Neural cell (in vitro differentiated cells): ENCODE data around the gene SPRR1B. TPM values are rescaled to one million over a fixed set of nuclear protein-coding genes. Genes with fewer than 3 reads are reported as not detected.

ENCODE experiments used
- H2AFZ ChIP-seq: fragments of 200-600, 300-800 bp; sonication (generic), shearing (Covaris generic); 2 replicates; pipeline ENCODE4 v1.6.0; 2014; ENCODE audit warnings: low read depth, mild to moderate bottlenecking, antibody characterized with exemption, low read length, moderate library complexity
- H3F3A ChIP-seq: fragments of 200-600 bp; shearing (Covaris generic); 2 replicates; pipeline ENCODE4 v1.6.1; 2016; ENCODE audit warnings: mild to moderate bottlenecking, moderate library complexity, mixed read lengths, antibody characterized with exemption, low read length; ENCODE audit not compliant: insufficient read depth, poor library complexity, severe bottlenecking
- H3K27ac ChIP-seq: fragments of 200-600, 300-800 bp; sonication (generic), shearing (Covaris generic); 2 replicates; pipeline ENCODE4 v1.5.1; 2014; ENCODE audit warnings: mild to moderate bottlenecking, low read length, moderate library complexity
- H3K27me3 ChIP-seq: fragments of 300-800, 200-600 bp; sonication (generic), shearing (Covaris generic); 2 replicates; pipeline ENCODE4 v1.6.0; 2014; ENCODE audit warnings: mild to moderate bottlenecking, low read depth, low read length, moderate library complexity; ENCODE audit not compliant: insufficient read depth
- H3K36me3 ChIP-seq: fragments of 300-800, 200-600 bp; sonication (generic), shearing (Covaris generic); 2 replicates; pipeline ENCODE4 v1.5.1; 2014; ENCODE audit warnings: mild to moderate bottlenecking, antibody characterized with exemption, low read length, moderate library complexity; ENCODE audit not compliant: insufficient read depth
- H3K4me2 ChIP-seq: fragments of 300-800, 200-600 bp; sonication (generic), shearing (Covaris generic); 2 replicates; pipeline ENCODE4 v1.6.0; 2014; ENCODE audit warnings: mild to moderate bottlenecking, low read length
- H3K4me3 ChIP-seq: fragments of 300-800, 200-600 bp; sonication (generic), shearing (Covaris generic); 2 replicates; pipeline ENCODE4 v1.5.1; 2014; ENCODE audit warnings: mild to moderate bottlenecking, low read length, moderate library complexity
- H3K79me2 ChIP-seq: fragments of 200-600 bp; shearing (Covaris generic); replicated peaks from 2 replicates; pipeline ENCODE4 v1.6.0; 2014; ENCODE audit warnings: mild to moderate bottlenecking, low read length, moderate library complexity; ENCODE audit not compliant: insufficient read depth
- H3K9ac ChIP-seq: fragments of 300-800, 200-600 bp; sonication (generic), shearing (Covaris generic); 2 replicates; pipeline ENCODE4 v1.6.1; 2016; ENCODE audit warnings: mild to moderate bottlenecking, low read length, mixed read lengths
- H3K9me2 ChIP-seq: fragments of 200-600 bp; shearing (Covaris generic); 2 replicates; pipeline ENCODE4 v1.6.1; 2016; ENCODE audit warnings: mild to moderate bottlenecking, low read length, mixed read lengths; ENCODE audit not compliant: insufficient read depth
- H3K9me3 ChIP-seq: fragments of 200-600, 300-800 bp; sonication (generic), shearing (Covaris generic); 2 replicates; pipeline ENCODE4 v1.6.1; 2016; ENCODE audit warnings: mild to moderate bottlenecking, mixed run types, low read length, moderate library complexity, mixed read lengths
- H4K20me1 ChIP-seq: fragments of 200-600 bp; shearing (Covaris generic); 2 replicates; pipeline ENCODE4 v1.6.1; 2016; ENCODE audit warnings: mild to moderate bottlenecking, mixed run types; ENCODE audit not compliant: insufficient read depth
- EP300 ChIP-seq: fragments of 450-650 bp; conservative IDR thresholded peaks from 2 replicates; pipeline ENCODE4 v1.6.1; 2014; ENCODE audit warnings: antibody characterized with exemption, mild to moderate bottlenecking, moderate library complexity; ENCODE audit not compliant: poor library complexity, severe bottlenecking
- EZH2 ChIP-seq: fragments of 200-600, 300-800 bp; shearing (Covaris generic), sonication (generic); IDR thresholded peaks from 2 replicates; pipeline ENCODE4 v1.6.1; 2014; ENCODE audit warnings: antibody characterized with exemption, low read length, borderline replicate concordance, mild to moderate bottlenecking; ENCODE audit not compliant: insufficient read depth, poor library complexity, severe bottlenecking
- POLR2AphosphoS5 ChIP-seq: IDR thresholded peaks from 2 replicates; pipeline ENCODE4 v1.6.1; 2012
- RAD21 ChIP-seq: fragments of 450-650 bp; conservative IDR thresholded peaks from 2 replicates; pipeline ENCODE4 v1.6.1; 2014; ENCODE audit warnings: antibody characterized with exemption, mild to moderate bottlenecking, moderate library complexity
- SMC3 ChIP-seq: fragments of 450-650 bp; conservative IDR thresholded peaks from 2 replicates; pipeline ENCODE4 v1.6.1; 2014; ENCODE audit warnings: antibody characterized with exemption, mild to moderate bottlenecking, moderate library complexity; ENCODE audit not compliant: poor library complexity
- TAF1 ChIP-seq: IDR thresholded peaks from 2 replicates; pipeline ENCODE4 v1.6.1; 2012; ENCODE audit warnings: low read depth
- polyA plus RNA-seq: library from polyadenylated mRNA; depleted of rRNA; stranded (reverse); fragments of >200 nt; gene quantifications from 2 replicates; pipeline ENCODE4 v1.2.3, GENCODE V29; 2014
- TF ChIP-seq, protein P1 (sequence below): IDR thresholded peaks from 2 replicates; pipeline ENCODE4 v1.6.1; 2012; ENCODE audit warnings: borderline replicate concordance
- TF ChIP-seq, protein P2 (sequence below): fragments of 450-650 bp; IDR thresholded peaks from 2 replicates; pipeline ENCODE4 v1.5.1; 2014; ENCODE audit warnings: antibody characterized with exemption, mild to moderate bottlenecking, moderate library complexity; ENCODE audit not compliant: poor library complexity, severe bottlenecking

SPRR1B gene
- polyA plus RNA-seq, 1 donor from 2014 or later = not detected

DNA sequence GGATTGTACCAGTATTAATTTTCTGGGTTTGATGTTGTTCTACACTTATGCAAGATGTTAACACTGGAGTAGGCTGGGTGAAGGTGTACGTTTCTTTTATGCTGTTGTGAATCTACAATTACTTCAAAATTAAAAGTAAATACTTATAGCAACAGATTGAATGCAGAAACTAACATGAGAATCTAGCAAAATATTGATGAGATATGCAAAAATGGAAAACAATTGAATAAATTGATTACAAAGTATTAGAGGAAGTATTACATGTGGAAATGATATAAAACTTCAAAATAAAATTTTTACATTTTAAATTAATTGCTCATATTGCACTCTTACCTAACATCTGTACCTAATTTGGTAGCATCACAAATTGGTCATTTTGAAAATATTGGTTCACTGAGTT lies 35.2 kb upstream of the SPRR1B start:
- no peaks in the 10 kb centered on the region for H3K36me3 ChIP-seq
- no peak overlapping the region for H2AFZ ChIP-seq
- H3K4me2 ChIP-seq = no peak overlapping the region
- no peaks in the 10 kb centered on the region for H3K79me2 ChIP-seq
- H3K9ac ChIP-seq = no peak overlapping the region
- no peaks in the 10 kb centered on the region for H3F3A ChIP-seq
- H3K27ac ChIP-seq = no peak overlapping the region
- H3K9me2 ChIP-seq = no peaks in the 10 kb centered on the region
- no peaks in the 10 kb centered on the region for H3K27me3 ChIP-seq
- H3K4me3 ChIP-seq = no peak overlapping the region
- TF ChIP-seq SMC3 (no peak), EP300 (no peak)
- no peaks in the 10 kb centered on the region for H3K9me3 ChIP-seq
- H4K20me1 ChIP-seq = no peaks in the 10 kb centered on the region

DNA sequence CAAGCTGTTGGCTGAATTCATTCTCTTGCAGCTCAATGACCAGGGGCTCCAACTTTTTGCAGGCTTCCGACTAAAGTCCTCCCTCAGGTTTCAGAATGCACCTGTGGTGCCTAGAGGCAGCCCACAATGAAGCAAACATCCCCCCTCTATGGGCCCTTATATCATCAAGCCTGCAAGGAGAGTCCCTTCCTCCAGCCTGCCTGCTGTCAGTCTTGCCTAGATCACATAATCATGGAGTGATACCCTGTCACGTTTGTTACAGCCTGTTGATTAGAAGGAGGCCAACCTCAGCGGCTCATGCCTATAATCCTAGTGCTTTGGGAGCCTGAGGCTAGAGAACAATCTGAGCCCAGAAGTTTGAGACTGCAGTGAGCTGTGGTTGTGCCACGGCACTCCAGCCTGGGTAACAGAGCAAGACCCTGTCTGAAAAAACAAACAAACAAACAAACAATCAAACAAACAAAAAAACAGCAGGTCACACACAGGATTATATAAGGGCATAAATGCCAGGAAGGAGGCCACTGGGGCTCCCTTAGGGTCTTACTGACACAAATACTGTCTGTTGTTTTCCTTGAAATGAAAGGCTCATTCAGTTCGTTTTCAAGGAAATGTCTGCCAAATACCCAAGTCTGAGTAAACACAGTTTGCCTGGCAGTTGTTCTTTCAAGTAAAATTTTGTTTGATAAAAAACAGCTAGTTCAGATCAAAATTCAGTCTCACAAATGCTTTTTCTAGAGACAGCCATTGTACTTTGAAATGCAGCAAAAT lies 34.2 kb upstream of the SPRR1B start:
- no peaks in the 10 kb centered on the region for H3K9me3 ChIP-seq
- H3K36me3 ChIP-seq = no peaks in the 10 kb centered on the region
- no peak overlapping the region for H3K27ac ChIP-seq
- H3K9me2 ChIP-seq = no peaks in the 10 kb centered on the region
- no peak overlapping the region for H3K4me2 ChIP-seq
- no peak overlapping the region for H2AFZ ChIP-seq
- H4K20me1 ChIP-seq = no peaks in the 10 kb centered on the region
- no peaks in the 10 kb centered on the region for H3F3A ChIP-seq
- H3K27me3 ChIP-seq = no peaks in the 10 kb centered on the region
- H3K4me3 ChIP-seq = no peak overlapping the region
- no peaks in the 10 kb centered on the region for H3K79me2 ChIP-seq
- TF ChIP-seq POLR2AphosphoS5 (no peak), TAF1 (no peak), RAD21 (no peak), EZH2 (no peak)
- TF ChIP-seq, protein P1, sequence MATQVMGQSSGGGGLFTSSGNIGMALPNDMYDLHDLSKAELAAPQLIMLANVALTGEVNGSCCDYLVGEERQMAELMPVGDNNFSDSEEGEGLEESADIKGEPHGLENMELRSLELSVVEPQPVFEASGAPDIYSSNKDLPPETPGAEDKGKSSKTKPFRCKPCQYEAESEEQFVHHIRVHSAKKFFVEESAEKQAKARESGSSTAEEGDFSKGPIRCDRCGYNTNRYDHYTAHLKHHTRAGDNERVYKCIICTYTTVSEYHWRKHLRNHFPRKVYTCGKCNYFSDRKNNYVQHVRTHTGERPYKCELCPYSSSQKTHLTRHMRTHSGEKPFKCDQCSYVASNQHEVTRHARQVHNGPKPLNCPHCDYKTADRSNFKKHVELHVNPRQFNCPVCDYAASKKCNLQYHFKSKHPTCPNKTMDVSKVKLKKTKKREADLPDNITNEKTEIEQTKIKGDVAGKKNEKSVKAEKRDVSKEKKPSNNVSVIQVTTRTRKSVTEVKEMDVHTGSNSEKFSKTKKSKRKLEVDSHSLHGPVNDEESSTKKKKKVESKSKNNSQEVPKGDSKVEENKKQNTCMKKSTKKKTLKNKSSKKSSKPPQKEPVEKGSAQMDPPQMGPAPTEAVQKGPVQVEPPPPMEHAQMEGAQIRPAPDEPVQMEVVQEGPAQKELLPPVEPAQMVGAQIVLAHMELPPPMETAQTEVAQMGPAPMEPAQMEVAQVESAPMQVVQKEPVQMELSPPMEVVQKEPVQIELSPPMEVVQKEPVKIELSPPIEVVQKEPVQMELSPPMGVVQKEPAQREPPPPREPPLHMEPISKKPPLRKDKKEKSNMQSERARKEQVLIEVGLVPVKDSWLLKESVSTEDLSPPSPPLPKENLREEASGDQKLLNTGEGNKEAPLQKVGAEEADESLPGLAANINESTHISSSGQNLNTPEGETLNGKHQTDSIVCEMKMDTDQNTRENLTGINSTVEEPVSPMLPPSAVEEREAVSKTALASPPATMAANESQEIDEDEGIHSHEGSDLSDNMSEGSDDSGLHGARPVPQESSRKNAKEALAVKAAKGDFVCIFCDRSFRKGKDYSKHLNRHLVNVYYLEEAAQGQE = no peak
- H3K9ac ChIP-seq = no peak overlapping the region

DNA sequence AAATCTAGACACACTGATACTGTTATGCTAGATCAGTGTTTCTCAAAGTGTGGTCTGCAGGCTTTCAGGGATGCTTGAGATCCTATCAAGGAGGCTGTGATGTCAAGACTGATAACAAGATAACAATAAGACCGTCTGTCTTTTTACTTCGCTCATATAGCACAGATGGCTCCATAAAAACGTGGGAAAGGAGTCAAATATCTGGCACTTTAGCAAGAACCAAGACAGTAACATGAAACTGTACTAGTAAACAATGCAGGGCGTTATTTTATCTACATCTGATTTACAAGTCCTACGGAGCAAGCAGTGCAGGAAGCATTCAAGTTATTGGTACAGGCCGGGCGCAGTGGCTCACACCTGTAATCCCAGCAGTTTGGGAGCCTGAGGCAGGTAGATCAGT lies 33.1 kb upstream of the SPRR1B start:
- H3K79me2 ChIP-seq = no peaks in the 10 kb centered on the region
- H4K20me1 ChIP-seq = no peaks in the 10 kb centered on the region
- H3F3A ChIP-seq = no peaks in the 10 kb centered on the region
- H3K4me3 ChIP-seq = no peak overlapping the region
- H3K27ac ChIP-seq = no peak overlapping the region
- H3K9ac ChIP-seq = no peak overlapping the region
- no peaks in the 10 kb centered on the region for H3K9me3 ChIP-seq
- H3K4me2 ChIP-seq = no peak overlapping the region
- no peak for TF ChIP-seq SMC3
- TF ChIP-seq, protein P2, sequence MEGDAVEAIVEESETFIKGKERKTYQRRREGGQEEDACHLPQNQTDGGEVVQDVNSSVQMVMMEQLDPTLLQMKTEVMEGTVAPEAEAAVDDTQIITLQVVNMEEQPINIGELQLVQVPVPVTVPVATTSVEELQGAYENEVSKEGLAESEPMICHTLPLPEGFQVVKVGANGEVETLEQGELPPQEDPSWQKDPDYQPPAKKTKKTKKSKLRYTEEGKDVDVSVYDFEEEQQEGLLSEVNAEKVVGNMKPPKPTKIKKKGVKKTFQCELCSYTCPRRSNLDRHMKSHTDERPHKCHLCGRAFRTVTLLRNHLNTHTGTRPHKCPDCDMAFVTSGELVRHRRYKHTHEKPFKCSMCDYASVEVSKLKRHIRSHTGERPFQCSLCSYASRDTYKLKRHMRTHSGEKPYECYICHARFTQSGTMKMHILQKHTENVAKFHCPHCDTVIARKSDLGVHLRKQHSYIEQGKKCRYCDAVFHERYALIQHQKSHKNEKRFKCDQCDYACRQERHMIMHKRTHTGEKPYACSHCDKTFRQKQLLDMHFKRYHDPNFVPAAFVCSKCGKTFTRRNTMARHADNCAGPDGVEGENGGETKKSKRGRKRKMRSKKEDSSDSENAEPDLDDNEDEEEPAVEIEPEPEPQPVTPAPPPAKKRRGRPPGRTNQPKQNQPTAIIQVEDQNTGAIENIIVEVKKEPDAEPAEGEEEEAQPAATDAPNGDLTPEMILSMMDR = no peak
- TF ChIP-seq RAD21 = no peak
- no peak for TF ChIP-seq EZH2
- H3K27me3 ChIP-seq = no peaks in the 10 kb centered on the region
- no peaks in the 10 kb centered on the region for H3K9me2 ChIP-seq
- H3K36me3 ChIP-seq = no peaks in the 10 kb centered on the region
- H2AFZ ChIP-seq = no peak overlapping the region
